Hematopoietic multipotent progenitor cell treated with erythropoietin and hydrocortisone succinate and interleukin-3 and kit ligand, for 8 days (in vitro differentiated cells): ENCODE results near the gene GAPDH.
"Not testable (repeated sequence)": the region's sequence is repeated elsewhere in the genome, so short reads cannot be mapped to it uniquely, and the experiment has no call there.

Experiments
- DNase-seq: peaks from one replicate; pipeline ENCODE4 v3.0.0-alpha.2; 2015

The GAPDH gene

DNA sequence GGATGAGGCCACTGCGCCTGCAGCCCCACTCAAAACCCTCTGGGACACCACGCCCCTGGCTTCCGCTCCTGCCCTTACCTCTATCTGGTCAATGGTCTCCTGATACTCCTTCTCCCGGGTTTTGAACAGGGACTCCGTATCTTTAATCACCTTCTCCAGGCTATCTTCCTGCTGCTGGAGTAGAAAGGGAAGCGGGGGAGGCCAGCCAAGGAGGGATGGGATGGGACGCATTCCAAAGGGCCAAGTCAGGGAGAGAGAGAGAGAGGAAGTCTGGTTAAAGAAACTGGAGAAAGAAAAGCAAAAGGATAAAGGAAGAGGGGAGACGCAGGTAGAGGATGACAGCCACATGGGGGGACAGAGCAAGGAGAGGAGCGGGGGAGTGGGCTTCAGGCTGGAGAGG lies 13.7 kb downstream of the GAPDH start:
- DNase-seq: no peak

DNA sequence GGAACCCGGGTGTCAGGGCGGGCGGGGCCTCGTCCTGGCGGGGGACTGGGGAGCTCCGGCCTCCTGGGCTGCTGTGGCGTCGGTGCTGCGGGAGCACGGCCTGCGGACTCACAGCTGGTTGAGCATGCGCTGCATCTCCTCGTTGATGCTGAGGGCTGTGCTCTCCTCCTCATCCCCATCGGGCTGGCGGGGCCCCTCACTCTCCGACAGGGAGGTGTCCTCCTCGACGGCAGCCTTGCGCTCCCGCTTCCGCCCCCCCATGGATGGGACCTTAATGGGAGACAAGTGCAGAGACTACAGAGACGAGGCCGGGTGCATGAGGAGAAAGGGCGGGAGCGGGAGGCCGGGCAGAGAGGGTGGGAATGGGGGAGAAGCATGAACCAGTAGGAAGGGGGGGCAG lies 14.2 kb downstream of the GAPDH start:
- DNase-seq: no peak

DNA sequence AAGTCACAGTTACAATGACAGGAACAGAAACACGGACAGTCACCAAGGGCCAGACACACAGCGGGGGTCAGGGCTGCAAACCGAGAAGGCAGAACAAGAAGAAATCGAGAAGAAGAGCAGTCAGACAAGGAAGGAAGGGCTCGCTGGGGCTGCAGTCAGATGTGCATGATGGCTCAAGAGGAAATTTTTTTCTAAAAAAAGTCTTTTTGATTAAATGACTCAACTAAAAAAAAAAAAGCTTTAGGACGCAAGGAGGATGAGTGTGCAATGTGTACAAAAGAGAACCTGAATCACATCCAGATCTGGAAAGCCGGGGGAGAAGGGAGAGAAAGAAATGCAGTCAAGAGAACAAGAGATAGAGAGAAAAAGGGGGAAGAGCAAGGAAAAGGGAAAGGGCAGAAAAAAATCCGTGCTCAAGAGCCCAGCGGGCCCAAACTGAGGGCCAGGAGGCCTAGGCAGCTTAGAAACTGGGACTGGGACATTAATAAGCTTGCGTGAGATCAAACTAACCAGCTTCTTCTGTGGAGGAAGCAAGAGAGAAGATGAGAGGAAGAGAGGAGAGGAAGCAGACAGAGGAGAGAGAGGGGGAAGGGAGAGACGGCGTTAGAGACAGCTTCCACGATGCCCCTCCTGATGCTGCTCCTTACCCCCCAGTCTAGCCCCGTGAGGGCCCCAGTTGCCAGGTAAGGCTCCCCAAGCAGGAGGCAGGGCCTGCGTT lies 14.8 kb downstream of the GAPDH start:
- DNase-seq: no peak

DNA sequence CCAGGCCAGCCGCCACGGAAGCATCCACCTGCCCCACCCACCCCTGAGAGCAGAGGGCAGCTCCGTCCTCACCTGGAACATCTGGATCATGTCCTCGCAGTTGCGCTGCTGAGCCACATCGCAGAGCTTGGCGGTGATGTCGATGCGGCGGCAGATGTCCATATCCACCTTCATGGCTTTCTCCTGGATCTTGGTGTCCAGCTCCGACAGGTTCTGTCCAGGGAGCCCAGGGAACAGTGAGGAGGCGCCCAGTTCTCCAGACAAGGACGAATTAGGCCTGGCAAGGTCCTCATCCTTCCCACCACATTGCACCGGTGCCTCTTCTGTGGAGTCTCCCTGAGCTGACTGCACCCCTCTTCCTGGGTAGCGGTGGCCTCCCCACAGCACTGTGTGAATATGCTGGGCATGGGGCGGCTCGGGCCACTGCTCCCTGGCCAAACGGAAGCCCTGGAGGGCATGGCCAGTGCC lies 15.4 kb downstream of the GAPDH start:
- DNase-seq: no peak

DNA sequence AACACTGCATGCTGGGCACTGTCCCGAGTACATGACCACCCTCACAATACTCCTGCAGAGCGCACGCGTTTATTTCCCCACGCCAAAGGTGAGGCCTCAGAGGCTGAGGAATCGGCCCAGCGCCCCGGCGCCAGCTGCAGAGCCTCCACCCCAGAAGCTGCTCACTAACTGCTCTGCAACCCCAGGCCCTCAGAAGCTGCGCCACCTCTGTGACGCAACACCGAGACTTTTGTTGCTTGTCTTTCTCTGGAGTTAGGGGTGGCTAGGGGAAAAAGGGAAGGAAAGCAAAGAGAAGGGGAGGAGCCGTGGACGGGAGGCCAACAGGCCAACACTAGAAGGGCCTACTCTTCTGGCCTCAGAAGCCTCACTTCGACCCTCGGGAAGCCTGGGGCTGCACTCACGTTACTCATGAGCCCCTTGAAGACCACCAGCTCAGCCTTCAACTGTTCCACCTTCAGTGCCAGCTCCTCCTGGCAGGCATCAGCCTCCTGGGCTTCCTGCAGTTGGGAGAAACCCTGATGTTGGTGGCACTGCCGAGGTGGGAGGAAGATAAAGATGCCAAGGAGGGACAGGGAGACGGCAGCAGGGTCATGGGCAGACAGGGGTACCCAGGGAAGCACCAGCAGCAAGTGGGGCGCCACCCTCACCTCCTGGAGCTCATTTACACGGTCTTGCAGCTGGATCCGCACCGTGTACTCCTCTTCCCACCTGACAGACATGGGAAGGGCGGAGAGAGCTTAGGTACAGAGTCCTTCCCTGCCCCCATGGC lies 16.2 kb downstream of the GAPDH start:
- no peak for DNase-seq

DNA sequence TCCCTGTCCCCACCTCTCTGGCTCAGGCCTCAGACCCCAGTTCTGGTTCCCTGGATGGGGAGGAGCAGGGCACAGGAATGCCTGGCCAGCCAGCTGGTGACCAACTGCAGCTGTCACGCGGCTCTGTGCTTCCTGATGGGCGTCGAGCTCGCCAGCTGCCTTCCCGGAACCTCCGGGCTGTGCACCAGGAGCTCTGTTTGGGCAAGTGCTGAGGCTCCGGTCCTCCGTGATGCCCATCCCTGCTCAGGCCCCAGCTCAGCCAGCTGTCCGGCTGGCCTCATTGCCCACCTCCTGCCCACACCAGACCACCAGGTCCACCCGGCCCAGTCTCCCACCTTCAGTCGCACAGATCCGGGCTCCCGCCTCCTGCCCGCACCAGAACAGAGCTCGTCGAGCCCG lies 16.7 kb downstream of the GAPDH start:
- DNase-seq: no peak

DNA sequence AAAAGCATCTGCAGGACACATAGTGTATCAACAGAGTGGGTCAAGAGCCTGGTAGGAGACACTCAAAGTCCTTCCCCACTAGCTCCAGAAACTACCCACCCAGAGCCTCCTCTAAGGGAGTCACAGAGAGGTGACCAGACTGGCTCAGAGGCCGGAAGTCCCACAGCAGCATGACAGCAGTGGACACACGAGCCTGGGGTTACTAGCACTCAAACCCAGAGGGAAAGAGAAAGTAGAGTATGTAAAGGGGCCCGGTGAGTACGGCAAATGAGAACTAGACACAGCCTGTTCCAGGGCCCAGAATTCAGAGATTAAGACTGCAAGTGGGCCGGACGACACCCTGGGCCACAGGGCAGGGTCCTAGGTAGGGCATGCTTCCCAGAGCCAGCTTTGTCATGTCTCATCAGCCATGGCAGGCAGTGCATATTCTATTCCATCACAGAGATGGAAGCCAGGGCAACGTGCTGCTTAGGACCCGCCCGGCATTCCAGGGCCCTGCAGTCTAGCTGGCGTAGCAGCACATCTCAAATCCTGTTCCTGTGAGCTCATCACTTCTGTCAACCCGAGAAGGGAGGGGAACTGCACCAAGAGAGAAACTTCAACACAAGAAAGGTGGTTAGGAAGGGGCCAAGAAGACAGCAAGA lies 17.3 kb downstream of the GAPDH start:
- no peak for DNase-seq

DNA sequence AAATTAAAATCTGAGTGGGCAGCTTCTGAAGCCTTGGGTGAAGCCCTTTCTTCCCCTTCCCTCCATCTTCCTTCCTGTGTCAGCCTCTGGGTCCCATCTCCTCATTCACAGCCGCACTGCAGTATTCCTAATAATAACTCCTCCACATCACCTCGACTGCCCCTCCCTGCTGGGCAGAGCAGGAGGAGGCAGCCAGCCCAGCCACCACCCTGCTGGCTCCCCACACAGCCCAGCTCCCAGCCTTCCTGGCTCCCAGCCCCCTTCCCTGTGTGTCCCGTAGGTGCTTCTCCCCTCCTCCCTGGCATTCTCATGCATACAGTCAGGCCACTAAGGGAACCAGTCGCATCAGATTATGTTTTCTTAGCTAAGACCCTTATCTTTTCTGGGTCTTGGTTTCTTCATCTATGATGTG lies 17.8 kb downstream of the GAPDH start:
- DNase-seq: no peak

DNA sequence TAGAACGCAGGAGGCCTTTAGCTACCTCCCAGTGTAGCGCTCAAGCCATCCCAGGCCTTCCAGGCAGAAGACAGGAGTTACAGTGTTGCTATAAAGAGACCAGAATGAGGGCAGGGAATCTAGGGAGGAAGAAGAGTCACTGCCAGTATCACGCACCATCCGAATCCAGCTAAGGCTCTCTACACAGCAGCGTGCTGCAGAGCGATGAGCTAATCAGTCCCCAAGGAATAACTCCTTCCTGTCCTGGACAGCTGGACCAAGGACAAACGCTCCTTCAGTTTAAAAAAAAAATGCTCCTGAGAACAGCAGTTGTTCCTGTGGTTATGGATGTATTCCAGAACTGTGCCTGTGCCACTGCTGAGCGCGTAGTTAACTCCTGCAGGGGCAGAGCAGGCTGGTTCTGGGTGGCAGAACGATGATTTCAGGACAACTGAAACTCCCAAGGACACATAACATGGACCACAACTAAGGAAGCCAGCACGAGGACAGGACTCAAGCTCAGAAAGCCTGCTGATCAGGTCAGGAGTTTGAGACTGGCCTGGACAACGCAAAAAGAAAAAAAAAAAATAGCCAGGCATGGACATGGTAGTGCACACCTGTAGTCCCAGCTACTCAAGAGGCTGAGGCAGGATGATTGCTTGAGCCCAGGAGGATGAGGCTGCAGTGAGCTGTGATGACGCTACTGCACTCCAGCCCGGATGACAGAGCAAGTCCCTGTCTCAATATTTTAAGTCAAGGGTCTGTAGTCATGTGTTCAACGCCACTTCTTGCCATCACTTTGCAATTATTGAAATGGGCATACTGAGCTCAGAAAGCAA lies 18.9 kb downstream of the GAPDH start:
- DNase-seq: no peak

DNA sequence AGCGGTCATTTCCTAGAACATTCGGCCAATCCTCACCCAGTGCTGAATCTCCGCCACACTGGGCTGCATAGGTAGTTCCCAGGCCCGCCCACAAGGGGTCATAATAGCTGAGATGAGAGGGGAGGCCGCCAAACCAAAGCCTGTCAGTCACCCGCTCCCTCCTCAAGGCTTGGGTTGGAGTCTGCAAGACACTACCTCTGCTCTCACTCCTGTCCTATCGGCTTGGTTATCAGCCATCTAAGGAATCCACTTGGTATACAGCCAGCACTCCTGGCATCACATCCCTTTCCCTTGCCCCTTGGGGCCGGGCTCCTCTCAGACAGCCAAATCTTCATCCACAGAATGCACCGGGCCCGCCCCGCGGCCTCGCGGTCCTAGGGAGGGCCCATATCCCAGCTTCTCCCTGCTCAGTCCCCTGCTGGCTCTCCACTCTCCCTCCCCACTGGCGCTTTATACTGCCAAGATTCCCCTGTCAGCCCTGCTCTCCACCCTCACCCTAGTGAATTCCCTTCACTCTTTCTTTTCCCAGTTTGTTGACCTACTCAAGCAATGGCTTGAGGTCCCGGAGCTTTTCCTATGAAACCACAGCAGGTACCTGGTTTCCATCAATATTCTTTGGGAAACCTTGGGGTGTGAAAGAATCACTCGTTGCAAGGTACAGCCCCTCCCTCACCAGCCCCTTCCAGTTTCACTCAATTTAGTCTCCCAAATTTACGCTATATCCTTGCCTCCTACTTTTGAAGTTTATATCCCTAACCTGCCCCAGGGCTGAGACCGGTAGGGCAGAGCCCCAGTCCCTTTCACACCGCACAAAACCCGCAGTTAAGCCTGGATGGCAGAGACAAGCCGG lies 20.1 kb downstream of the GAPDH start:
- DNase-seq: peak; percentile 84

DNA sequence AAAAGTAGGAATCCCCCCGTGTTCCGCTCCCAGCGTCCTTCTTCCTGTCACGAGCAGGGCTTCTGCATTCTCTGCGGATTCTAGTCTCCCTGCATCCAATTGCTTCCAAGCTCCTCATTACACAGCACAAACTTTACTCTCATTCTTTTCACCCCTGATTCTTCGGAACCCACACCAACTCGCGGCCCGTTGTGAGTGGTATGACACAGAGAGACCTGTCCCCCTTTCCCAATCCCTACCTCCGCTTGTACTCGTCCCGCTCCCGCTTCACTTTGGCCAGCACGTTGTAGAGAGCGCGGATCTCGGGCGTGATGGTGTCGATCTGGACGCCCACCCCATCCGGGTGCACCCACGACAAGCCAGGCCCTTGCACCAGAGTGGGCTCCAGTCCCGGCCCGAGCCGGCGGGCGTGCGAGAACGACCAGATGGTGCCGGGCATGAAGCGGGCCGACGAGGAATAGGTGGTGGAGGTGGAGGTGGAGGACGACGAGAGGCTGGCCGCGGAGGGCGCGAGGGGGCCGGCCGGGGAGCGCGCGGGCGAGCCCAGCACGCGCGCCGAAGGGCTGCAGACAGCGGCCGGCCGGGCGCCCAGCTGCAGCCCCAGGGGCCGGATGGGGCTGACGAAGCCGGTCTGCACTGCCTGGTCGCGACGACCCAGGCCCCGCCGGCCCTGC lies 20.8 kb downstream of the GAPDH start:
- no peak for DNase-seq

DNA sequence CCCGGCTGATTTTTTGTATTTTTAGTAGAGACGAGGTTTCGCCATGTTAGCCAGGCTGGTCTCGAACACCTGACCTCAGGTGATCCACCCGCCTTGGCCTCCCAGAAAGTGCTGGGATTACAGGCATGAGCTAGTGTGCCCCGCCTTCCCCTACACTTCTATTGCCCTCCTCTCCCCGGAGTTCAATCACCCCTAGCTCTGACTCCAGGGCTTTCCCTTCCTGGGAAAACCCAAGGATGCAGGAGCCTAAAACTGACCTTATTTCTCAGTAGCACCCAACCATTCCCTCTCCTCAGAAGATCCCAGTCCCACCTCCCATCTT lies 22.1 kb downstream of the GAPDH start:
- DNase-seq: not testable (repeated sequence)

DNA sequence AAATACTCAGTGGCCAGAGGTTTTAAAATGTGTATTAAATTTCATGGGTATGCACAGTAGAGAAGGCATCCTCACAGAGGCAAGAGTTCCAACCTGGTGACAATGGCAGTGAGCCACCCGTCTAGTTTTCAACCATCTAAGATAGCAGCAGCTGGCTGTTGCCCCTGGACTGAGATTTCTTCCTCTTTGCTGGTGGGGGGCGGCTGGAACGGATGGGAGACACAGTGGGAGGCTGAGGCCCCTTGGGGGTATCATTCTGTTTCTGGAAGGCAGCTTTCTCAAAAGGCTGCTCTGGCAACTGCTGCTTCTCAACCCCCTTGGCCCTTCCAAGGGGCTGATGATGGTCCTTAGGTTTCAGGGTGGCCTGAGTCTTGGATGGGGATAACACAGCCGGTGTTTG lies 22.5 kb downstream of the GAPDH start:
- DNase-seq: no peak

DNA sequence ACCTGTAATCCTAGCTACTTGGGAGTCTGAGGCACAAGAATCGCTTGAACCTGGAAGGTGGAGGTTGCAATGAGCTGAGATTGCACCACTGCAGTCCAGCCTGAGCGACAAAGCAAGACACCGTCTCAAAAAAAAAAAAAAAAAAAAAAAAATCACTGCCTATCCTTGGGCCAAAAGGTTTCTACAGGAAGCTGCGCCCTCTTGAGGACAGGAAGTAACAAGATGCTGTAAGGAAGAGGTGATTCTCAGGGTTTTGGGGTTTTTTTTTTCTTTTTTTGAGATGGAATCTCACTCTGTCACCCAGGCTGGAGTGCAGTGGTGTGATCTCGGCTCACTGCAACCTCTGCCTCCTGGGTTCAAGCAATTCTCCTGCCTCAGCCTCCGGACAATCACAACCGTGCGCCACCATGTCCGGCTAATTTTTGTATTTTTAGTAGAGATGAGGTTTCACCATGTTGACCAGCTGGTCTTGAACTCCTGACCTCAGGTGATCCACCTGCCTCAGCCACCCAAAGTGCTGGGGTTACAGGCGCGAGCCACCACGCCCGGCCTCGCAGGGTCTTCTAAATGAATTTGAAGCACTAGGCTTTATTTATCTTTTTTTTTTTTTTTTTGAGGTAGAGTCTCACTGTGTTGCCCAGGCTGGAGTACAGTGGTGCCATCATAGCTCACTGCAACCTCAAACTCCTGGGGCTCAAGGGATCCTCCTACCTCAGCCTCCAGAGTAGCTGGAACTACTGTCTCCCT lies 23.9 kb downstream of the GAPDH start:
- DNase-seq: peak; percentile 81

DNA sequence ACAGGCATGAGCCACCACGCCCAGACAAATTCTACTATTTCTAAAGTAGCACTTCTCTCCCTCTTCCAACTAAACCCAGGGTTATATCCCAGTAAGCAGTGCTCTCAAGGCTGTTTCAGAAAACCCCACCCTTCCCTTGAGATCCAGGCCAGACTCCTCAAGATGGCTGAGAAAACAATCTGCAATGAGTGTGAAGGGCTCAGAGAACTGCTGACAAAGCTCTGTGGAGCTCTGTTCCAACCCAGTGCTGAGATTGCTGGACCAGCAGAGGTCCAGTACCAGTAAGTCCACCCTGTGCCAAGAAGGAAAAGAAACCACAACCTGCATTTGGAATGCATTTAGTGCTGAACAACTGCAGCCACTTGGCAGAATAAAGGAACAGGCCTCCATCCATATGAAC lies 25.2 kb downstream of the GAPDH start:
- no peak for DNase-seq

DNA sequence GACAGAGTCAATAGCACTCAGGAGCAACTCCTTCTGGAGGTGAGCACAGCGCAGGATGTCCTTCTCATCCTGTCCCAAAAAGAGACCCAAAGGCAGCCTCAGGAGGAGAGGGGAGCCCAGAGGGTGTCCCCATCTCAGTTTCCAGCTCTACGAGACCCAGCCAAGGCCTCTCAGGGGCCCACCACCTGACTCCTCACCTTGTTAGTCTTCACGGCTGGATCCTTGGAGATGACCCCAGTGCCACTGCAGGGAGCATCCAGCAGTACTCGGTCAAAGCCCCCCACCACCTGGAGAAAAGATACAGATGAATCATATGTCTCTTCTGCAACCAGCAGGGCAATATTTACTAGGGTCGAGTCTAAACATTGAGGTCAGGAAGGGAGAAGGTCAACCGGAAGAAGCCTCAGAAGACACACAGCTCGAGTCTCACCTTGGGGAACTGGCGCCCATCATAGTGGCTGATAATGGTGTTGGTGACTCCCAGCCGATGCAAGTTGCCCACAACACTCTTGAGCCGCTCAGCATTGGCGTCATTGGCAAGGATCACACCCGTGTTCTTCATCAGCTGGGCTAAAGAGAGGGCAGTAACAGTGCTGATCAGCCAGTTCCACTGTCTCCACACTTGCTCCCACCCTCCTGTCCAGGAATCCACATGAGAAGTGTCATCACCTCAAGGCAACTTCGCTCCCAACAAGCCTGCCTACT lies 26.3 kb downstream of the GAPDH start:
- no peak for DNase-seq

DNA sequence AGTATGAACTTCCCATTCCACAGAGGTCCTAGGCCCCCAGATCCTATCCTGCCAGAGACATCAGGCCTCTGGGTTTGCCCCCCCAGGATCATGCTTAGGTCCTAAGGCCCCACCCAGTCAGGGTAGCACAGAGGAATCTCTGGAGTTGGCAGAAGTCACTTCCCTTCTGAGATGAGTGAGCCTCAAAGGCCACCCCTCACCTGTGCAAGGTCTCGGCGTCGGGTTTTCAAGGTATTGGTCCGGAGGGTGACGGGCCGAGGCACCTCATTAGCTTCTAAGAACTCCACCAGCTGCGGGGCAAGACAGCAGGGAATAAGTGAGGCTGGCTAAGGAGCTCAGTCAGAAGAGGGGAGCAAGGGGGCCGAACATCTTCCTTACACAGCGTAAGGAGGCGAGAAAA lies 28.6 kb downstream of the GAPDH start:
- DNase-seq: no peak

DNA sequence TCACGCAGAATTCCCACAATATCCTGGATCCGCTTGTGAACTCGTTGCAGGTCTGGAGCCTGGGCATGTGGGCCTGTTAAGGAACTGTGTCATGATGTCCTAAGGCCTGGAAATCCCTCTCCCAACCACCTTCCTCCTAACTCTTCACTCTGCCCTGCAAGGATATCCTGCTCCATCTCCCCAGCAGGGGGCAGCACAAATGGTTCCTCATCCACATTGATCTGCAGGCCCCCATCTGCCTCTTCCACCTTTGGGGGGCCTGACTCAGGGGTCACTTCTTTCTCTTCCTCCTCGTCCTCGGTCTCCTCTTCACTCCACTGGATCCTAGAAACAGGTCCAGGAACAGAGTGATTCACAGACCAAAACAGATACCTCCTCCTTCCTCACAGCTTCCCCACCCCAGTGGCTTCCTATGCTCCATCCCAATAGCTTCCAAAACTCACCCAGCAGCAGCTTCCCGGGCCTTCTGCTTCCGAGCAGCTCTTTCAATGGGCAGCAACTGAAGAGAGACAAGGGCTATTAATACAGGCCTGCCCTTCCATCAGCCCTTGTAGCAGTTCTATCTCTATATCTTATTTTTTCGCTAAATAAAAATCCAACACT lies 29.2 kb downstream of the GAPDH start:
- DNase-seq: peak; percentile 73

DNA sequence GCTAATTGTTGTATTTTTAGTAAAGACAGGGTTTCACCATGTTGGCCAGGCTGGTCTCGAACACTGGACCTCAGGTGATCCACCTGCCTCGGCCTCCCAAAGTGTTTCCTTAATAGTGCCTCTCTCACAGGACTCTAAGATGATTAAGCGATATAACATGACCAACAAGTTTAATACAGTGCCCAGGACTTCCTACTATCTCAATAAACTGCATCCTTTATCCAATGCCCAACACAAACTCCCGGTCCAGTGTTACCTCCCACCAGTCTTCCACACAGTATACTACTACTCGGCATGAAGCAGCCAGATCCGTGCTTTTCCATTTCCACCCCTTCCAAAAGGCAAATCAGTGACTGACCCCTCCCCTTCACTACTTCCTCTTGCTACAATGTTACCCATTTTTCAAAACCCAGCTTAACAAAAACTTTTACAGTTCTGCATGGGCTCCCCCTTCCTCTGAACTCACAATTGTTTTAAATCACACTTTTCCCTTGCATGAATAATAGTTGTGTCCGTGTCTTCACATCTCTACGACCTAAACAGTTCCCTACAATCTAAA lies 32.9 kb downstream of the GAPDH start:
- peak; percentile 12 for DNase-seq

DNA sequence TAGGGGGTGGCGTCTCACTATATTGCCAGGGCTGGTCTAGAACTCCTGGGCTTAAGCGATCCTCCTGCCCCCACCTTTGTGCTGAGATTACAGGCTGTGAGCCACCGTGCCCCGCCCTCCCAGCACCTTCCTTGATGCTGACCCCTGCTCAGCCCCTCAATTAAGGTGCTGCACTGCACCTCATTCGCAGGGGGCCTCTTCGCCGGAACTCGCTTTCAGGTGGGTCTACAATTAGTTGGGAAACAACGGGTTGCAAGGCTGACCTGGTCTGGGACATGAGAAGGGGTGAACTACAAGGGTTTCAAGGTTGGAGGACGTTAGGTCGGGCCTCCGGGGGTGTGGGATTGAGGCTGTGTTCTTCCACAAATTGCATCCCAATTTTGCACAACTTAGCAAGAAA lies 35.0 kb downstream of the GAPDH start:
- DNase-seq: no peak
